DOHH2 (cell line): ENCODE measurements around the gene CYP2A6.
"Not testable (repeated sequence)": the region's sequence is repeated elsewhere in the genome, so short reads cannot be mapped to it uniquely, and the experiment has no call there.

Source experiments
- CTCF ChIP-seq: fragments of 200-600 bp; sonication (generic); IDR thresholded peaks from one replicate; pipeline ENCODE4 v1.5.1; 2014; ENCODE audit warnings: antibody characterized with exemption, mild to moderate bottlenecking, low read depth, low read length; ENCODE audit not compliant: poor library complexity, severe bottlenecking
- EZH2phosphoT487 ChIP-seq: fragments of 200-600 bp; sonication (generic); IDR thresholded peaks from 2 replicates; pipeline ENCODE4 v1.6.1; 2017; ENCODE audit warnings: borderline replicate concordance, mild to moderate bottlenecking, antibody characterized with exemption, low read length, moderate library complexity, mixed read lengths

GRCh38 chr19:40830741-40831140, 19.5 kb downstream of the CYP2A6 start:
- not testable (repeated sequence) for TF ChIP-seq CTCF, EZH2phosphoT487
